Esophagus muscularis mucosa (tissue), 4 donors: ENCODE measurements around the gene DCAF10.
"Not testable (repeated sequence)": the region's sequence is repeated elsewhere in the genome, so short reads cannot be mapped to it uniquely, and the experiment has no call there.

ENCODE experiments used
- EP300 ChIP-seq: sonication (generic); formaldehyde crosslinking; IDR thresholded peaks from one replicate; pipeline ENCODE4 v1.6.1; 2017; ENCODE audit warnings: antibody characterized with exemption
- POLR2A ChIP-seq: fragments of 450-650 bp; IDR thresholded peaks from one replicate; pipeline ENCODE4 v1.6.1; 2017; ENCODE audit warnings: antibody characterized with exemption, moderate library complexity, mild to moderate bottlenecking, low read depth
- TF ChIP-seq, protein P1 (sequence below), 3 experiments: fragments of 200-600 bp in 2 of 3; fragments of 450-650 bp in 1 of 3; sonication (generic) in 2 of 3; IDR thresholded peaks; one replicate each; pipeline ENCODE4 v1.5.1; 2017 to 2019; ENCODE audit warnings: antibody characterized with exemption in 3 of 3, mild to moderate bottlenecking in 2 of 3, moderate library complexity in 1 of 3

DNA sequence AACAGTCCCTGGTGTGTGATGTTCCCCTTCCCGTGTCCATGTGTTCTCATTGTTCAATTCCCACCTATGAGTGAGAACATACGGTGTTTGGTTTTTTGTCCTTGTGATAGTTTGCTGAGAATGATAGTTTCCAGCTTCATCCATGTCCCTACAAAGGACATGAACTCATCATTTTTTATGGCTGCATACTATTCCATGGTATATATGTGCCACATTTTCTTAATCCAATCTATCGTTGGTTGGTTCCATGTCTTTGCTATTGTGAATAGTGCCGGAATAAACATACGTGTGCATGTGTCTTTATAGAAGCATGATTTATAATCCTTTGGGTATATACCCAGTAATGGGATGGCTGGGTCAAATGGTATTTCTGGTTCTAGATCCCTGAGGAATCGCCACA is 35.3 kb upstream of the DCAF10 start:
- not testable (repeated sequence) for TF ChIP-seq POLR2A, EP300
- TF ChIP-seq, protein P1, sequence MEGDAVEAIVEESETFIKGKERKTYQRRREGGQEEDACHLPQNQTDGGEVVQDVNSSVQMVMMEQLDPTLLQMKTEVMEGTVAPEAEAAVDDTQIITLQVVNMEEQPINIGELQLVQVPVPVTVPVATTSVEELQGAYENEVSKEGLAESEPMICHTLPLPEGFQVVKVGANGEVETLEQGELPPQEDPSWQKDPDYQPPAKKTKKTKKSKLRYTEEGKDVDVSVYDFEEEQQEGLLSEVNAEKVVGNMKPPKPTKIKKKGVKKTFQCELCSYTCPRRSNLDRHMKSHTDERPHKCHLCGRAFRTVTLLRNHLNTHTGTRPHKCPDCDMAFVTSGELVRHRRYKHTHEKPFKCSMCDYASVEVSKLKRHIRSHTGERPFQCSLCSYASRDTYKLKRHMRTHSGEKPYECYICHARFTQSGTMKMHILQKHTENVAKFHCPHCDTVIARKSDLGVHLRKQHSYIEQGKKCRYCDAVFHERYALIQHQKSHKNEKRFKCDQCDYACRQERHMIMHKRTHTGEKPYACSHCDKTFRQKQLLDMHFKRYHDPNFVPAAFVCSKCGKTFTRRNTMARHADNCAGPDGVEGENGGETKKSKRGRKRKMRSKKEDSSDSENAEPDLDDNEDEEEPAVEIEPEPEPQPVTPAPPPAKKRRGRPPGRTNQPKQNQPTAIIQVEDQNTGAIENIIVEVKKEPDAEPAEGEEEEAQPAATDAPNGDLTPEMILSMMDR (IDR thresholded peaks at IDR 0.05), result not testable (repeated sequence)
